Keratinocyte (primary cell): ENCODE results near the gene OLFML1.

Experiments
- CTCF ChIP-seq, 3 experiments: IDR thresholded peaks in 1 of 3; conservative IDR thresholded peaks in 1 of 3; optimal IDR thresholded peaks in 1 of 3; 2 replicates in 2 of 3; 3 replicates in 1 of 3; pipeline versions ENCODE3 to v1.5.1; 2011; ENCODE audit warnings: low read length in 3 of 3, mild to moderate bottlenecking in 3 of 3, moderate library complexity in 2 of 3, control low read depth in 1 of 3, inconsistent platforms in 1 of 3; ENCODE audit not compliant: insufficient read depth in 2 of 3; ENCODE audit errors: extremely low read depth in 1 of 3
- EZH2 ChIP-seq: IDR thresholded peaks from one replicate; pipeline ENCODE4 v1.6.1; 2012; ENCODE audit warnings: inconsistent platforms, mild to moderate bottlenecking, low read length, moderate library complexity

GRCh38 chr11:7523416-7524210 lies 38.3 kb downstream of the OLFML1 start:
- TF ChIP-seq CTCF (optimal IDR thresholded peaks at IDR 0.05 in 1 of 3, IDR thresholded peaks at IDR 0.05 in 1 of 3, conservative IDR thresholded peaks at IDR 0.05 in 1 of 3; ENCODE audit: extremely low read depth in 1 of 3, insufficient read depth in 2 of 3, low read length in 3 of 3) = no peak
- no peak for TF ChIP-seq EZH2
